H9 (cell line): ENCODE results near the gene YAP1. TPM values are rescaled to one million over a fixed set of nuclear protein-coding genes. Genes with fewer than 3 reads are reported as not detected.

Experiments used
- DNase-seq: peaks from one replicate; pipeline ENCODE4 v3.0.0-alpha.2; 2017
- H2AFZ ChIP-seq: one replicate; pipeline ENCODE4 v1.6.1; 2013; ENCODE audit warnings: mild to moderate bottlenecking, low read length, control low read depth, moderate library complexity
- H2AK5ac ChIP-seq: 2 replicates; pipeline ENCODE4 v1.6.1; 2013; ENCODE audit warnings: low read length, control low read depth, mixed read lengths; ENCODE audit not compliant: insufficient read length
- H2BK120ac ChIP-seq: one replicate; pipeline ENCODE4 v1.6.1; 2013; ENCODE audit warnings: low read depth, mild to moderate bottlenecking, low read length, control low read depth, inconsistent platforms; ENCODE audit not compliant: poor library complexity, severe bottlenecking
- H2BK12ac ChIP-seq: 2 replicates; pipeline ENCODE4 v1.6.1; 2013; ENCODE audit warnings: low read length, control low read depth, mixed read lengths, low read depth; ENCODE audit not compliant: insufficient read length
- H2BK15ac ChIP-seq: 2 replicates; pipeline ENCODE4 v1.6.1; 2013; ENCODE audit warnings: low read depth, low read length, control low read depth
- H2BK20ac ChIP-seq: one replicate; pipeline ENCODE4 v1.6.1; 2013; ENCODE audit warnings: low read depth, mild to moderate bottlenecking, low read length, control low read depth, inconsistent platforms; ENCODE audit not compliant: poor library complexity, severe bottlenecking
- H2BK5ac ChIP-seq: 2 replicates; pipeline ENCODE4 v1.6.1; 2013; ENCODE audit warnings: low read length, control low read depth, mixed read lengths; ENCODE audit not compliant: insufficient read length
- H3K14ac ChIP-seq: 2 replicates; pipeline ENCODE4 v1.6.1; 2013; ENCODE audit warnings: low read length, control low read depth; ENCODE audit not compliant: insufficient read depth
- H3K18ac ChIP-seq: 2 replicates; pipeline ENCODE4 v1.6.1; 2013; ENCODE audit warnings: low read depth, mild to moderate bottlenecking, mixed read lengths, low read length, control low read depth; ENCODE audit not compliant: insufficient read length
- H3K23ac ChIP-seq: 2 replicates; pipeline ENCODE4 v1.6.1; 2013; ENCODE audit warnings: low read length, control low read depth, mixed read lengths, low read depth; ENCODE audit not compliant: insufficient read length
- H3K23me2 ChIP-seq: 2 replicates; pipeline ENCODE4 v1.6.1; 2013; ENCODE audit warnings: low read depth, mild to moderate bottlenecking, mixed read lengths, low read length, control low read depth; ENCODE audit not compliant: insufficient read length, poor library complexity, severe bottlenecking
- H3K27ac ChIP-seq: 2 replicates; pipeline ENCODE4 v1.5.1; 2013; ENCODE audit warnings: low read length, control low read depth, mixed read lengths, low read depth; ENCODE audit not compliant: insufficient read length
- H3K27me3 ChIP-seq: 2 replicates; pipeline ENCODE4 v1.6.1; 2013; ENCODE audit warnings: low read length, control low read depth, inconsistent platforms; ENCODE audit not compliant: insufficient read depth
- H3K4ac ChIP-seq: 2 replicates; pipeline ENCODE4 v1.6.1; 2013; ENCODE audit warnings: low read depth, mild to moderate bottlenecking, control low read depth, inconsistent platforms, low read length, moderate library complexity
- H3K4me1 ChIP-seq: 2 replicates; pipeline ENCODE4 v1.6.1; 2013; ENCODE audit warnings: low read length, control low read depth, inconsistent platforms; ENCODE audit not compliant: insufficient read depth
- H3K4me2 ChIP-seq: 2 replicates; pipeline ENCODE4 v1.6.1; 2013; ENCODE audit warnings: low read length, control low read depth, mixed read lengths; ENCODE audit not compliant: insufficient read length, insufficient read depth
- H3K56ac ChIP-seq: 2 replicates; pipeline ENCODE4 v1.6.1; 2013; ENCODE audit warnings: low read depth, mild to moderate bottlenecking, mixed read lengths, low read length, control low read depth; ENCODE audit not compliant: insufficient read length
- H3K79me1 ChIP-seq: 2 replicates; pipeline ENCODE4 v1.6.1; 2013; ENCODE audit warnings: low read depth, mild to moderate bottlenecking, moderate library complexity, low read length, control low read depth, inconsistent platforms; ENCODE audit not compliant: insufficient read depth, poor library complexity, severe bottlenecking
- H3K79me2 ChIP-seq: 2 replicates; pipeline ENCODE4 v1.6.1; 2013; ENCODE audit warnings: low read length, control low read depth, inconsistent platforms; ENCODE audit not compliant: insufficient read depth
- H3K9ac ChIP-seq: 2 replicates; pipeline ENCODE4 v1.6.1; 2013; ENCODE audit warnings: low read length, control low read depth, mixed read lengths; ENCODE audit not compliant: insufficient read length; ENCODE audit errors: extremely low read depth
- H3K9me3 ChIP-seq: one replicate; pipeline ENCODE4 v1.6.1; 2013; ENCODE audit warnings: low read depth, low read length, inconsistent platforms; ENCODE audit not compliant: control insufficient read depth
- H3T11ph ChIP-seq: one replicate; pipeline ENCODE4 v1.6.1; 2013; ENCODE audit warnings: mild to moderate bottlenecking, low read length, control low read depth, inconsistent platforms
- H4K20me1 ChIP-seq: one replicate; pipeline ENCODE4 v1.6.1; 2013; ENCODE audit not compliant: control insufficient read depth, insufficient read length, insufficient read depth
- H4K5ac ChIP-seq: 2 replicates; pipeline ENCODE4 v1.6.1; 2013; ENCODE audit warnings: low read depth, mild to moderate bottlenecking, mixed read lengths, low read length, control low read depth; ENCODE audit not compliant: insufficient read length
- H4K8ac ChIP-seq: replicated peaks from 2 replicates; pipeline ENCODE4 v1.6.1; 2013; ENCODE audit warnings: low read length, control low read depth, mixed read lengths, low read depth; ENCODE audit not compliant: insufficient read length
- H4K91ac ChIP-seq: 2 replicates; pipeline ENCODE4 v1.6.1; 2013; ENCODE audit warnings: low read depth, mild to moderate bottlenecking, moderate library complexity, mixed read lengths, low read length, control low read depth; ENCODE audit not compliant: insufficient read length
- H3K27ac Mint-ChIP-seq, 3 experiments: 2 replicates in 2 of 3; 3 replicates in 1 of 3; pipeline ENCODE4 v1.8.0; 2020 to 2021; ENCODE audit warnings: mixed read lengths in 3 of 3, mild to moderate bottlenecking in 1 of 3, moderate library complexity in 1 of 3
- H3K27me3 Mint-ChIP-seq: 2 replicates; pipeline ENCODE4 v1.8.0; 2021; ENCODE audit warnings: low read depth, mild to moderate bottlenecking, moderate library complexity, mixed read lengths
- H3K36me3 Mint-ChIP-seq, 3 experiments: 2 replicates in 2 of 3; 3 replicates in 1 of 3; pipeline ENCODE4 v1.8.0; 2020 to 2021; ENCODE audit warnings: low read depth in 3 of 3, mixed read lengths in 3 of 3; ENCODE audit not compliant: insufficient read depth in 1 of 3
- H3K4me1 Mint-ChIP-seq, 2 experiments: 2 replicates each; pipeline ENCODE4 v1.8.0; 2020; ENCODE audit warnings: mixed read lengths in 2 of 2
- H3K4me3 Mint-ChIP-seq, 2 experiments: 2 replicates in 1 of 2; 3 replicates in 1 of 2; pipeline ENCODE4 v1.8.0; 2020 to 2021; ENCODE audit warnings: mild to moderate bottlenecking in 2 of 2, mixed read lengths in 2 of 2, moderate library complexity in 1 of 2
- H3K9me3 Mint-ChIP-seq, 2 experiments: 2 replicates in 1 of 2; 3 replicates in 1 of 2; pipeline ENCODE4 v1.8.0; 2020; ENCODE audit warnings: mild to moderate bottlenecking in 2 of 2, mixed read lengths in 2 of 2, moderate library complexity in 1 of 2
- CTCF ChIP-seq: fragments of 200-600 bp; sonication (generic); conservative IDR thresholded peaks from 3 replicates; pipeline ENCODE4 v1.8.0; 2021; ENCODE audit warnings: antibody characterized with exemption, mild to moderate bottlenecking
- WGBS: extraction: QIAGEN DNeasy Blood & Tissue Kit; methylation state at CpG from one replicate; pipeline ENCODE4 v1.1.7; 2013; ENCODE audit warnings: missing lambda C conversion rate, low lambda C conversion rate, mixed read lengths; ENCODE audit not compliant: insufficient read length; ENCODE audit errors: extremely low coverage; 5-methylcytosine and 5-hydroxymethylcytosine counted together
- total RNA-seq: library from RNA; stranded (reverse); gene quantifications from 2 replicates; pipeline ENCODE4 v1.2.1, GENCODE V29; 2021

The YAP1 gene
- total RNA-seq, 1 experiment from 2014 or later = 124 TPM

- H4K8ac ChIP-seq = no peak overlapping the region
- H3K4me1 ChIP-seq = no peaks in the 10 kb centered on the region
- no peak overlapping the region for H2BK120ac ChIP-seq
- no peak overlapping the region for H3K23ac ChIP-seq
- Mint-ChIP-seq H3K27me3 (no peaks in the 10 kb centered on the region), H3K9me3 (no peaks in the 10 kb centered on the region), H3K27ac (no peak overlapping the region), H3K36me3 (no peaks in the 10 kb centered on the region), H3K4me3 (no peak overlapping the region), H3K4me1 (no peaks in the 10 kb centered on the region)
- H4K20me1 ChIP-seq = no peaks in the 10 kb centered on the region
- H3K23me2 ChIP-seq = no peaks in the 10 kb centered on the region
- H3K79me2 ChIP-seq = no peaks in the 10 kb centered on the region
- no CpG with 5 or more reads among the region's 2 CpGs for WGBS
- no peak overlapping the region for H2BK15ac ChIP-seq
- H3K4ac ChIP-seq = no peak overlapping the region
- TF ChIP-seq CTCF = no peak
- H3K27ac ChIP-seq = no peak overlapping the region
- no peaks in the 10 kb centered on the region for H3K9me3 ChIP-seq
- H3K18ac ChIP-seq = no peak overlapping the region
- H3K27me3 ChIP-seq = no peaks in the 10 kb centered on the region
- H3K14ac ChIP-seq = no peak overlapping the region
- no peak overlapping the region for H2AFZ ChIP-seq
- H3T11ph ChIP-seq = no peak overlapping the region
- no peaks in the 10 kb centered on the region for H3K79me1 ChIP-seq
- H3K56ac ChIP-seq = no peak overlapping the region
- no peak overlapping the region for H2BK5ac ChIP-seq
- DNase-seq = no peak
- no peak overlapping the region for H3K9ac ChIP-seq
- H2BK20ac ChIP-seq = no peak overlapping the region
- no peak overlapping the region for H2BK12ac ChIP-seq
- H4K91ac ChIP-seq = no peak overlapping the region
- H4K5ac ChIP-seq = no peak overlapping the region
- H2AK5ac ChIP-seq = no peak overlapping the region
- H3K4me2 ChIP-seq = no peak overlapping the region
Measured at GRCh38 chr11:102062106-102062505, 48.1 kb upstream of the YAP1 start.
